GM10248 (cell line): ENCODE data around the gene PPP2R2B.

Experiments
- CTCF ChIA-PET: fragments of 300-600 bp; sonication (Branson Sonifier 250); formaldehyde crosslinking; extraction: SDS; loops from one replicate; lab custom pipeline; 2021; ENCODE audit warnings: antibody characterized with exemption; lab: Yijun Ruan, JAX
- POLR2A ChIA-PET: fragments of 350-650 bp; sonication (Branson Sonifier 250); formaldehyde crosslinking; extraction: SDS; loops from one replicate; lab custom pipeline; 2020; ENCODE audit warnings: antibody characterized with exemption; lab: Yijun Ruan, JAX
- DNase-seq: peaks from one replicate; pipeline ENCODE4 v3.0.0; 2012; ENCODE audit errors: extremely low spot score
- CTCF ChIP-seq: IDR thresholded peaks from 2 replicates; pipeline ENCODE4 v1.5.1; 2012; ENCODE audit warnings: mild to moderate bottlenecking, low read depth; ENCODE audit errors: extremely low read depth, missing control alignments, control extremely low read depth

Gene PPP2R2B

GRCh38 chr5:146719179-146719578 lies 159.4 kb downstream of the PPP2R2B start:
- CTCF ChIA-PET = interaction anchor here (1.1 to 1.7 kb wide), 3 partner anchors 11 to 41 kb away, joined by 3 to 4 read pairs (median 3); no protein-coding TSS in a partner anchor

GRCh38 chr5:146718609-146719008 lies 159.9 kb downstream of the PPP2R2B start:
- ChIA-PET POLR2A (no interaction called here), CTCF (interaction anchor here (1.1 to 1.7 kb wide), 2 partner anchors 10 to 41 kb away, joined by 3 to 4 read pairs; no protein-coding TSS in a partner anchor)
- no peak for TF ChIP-seq CTCF
- DNase-seq = no peak

More at GRCh38 chr5:146719179-146719578, 159.4 kb downstream of the PPP2R2B start:
- TF ChIP-seq CTCF = no peak
- POLR2A ChIA-PET = no interaction called here
- DNase-seq = no peak

GRCh38 chr5:146717951-146718350 lies 160.6 kb downstream of the PPP2R2B start:
- no peak for TF ChIP-seq CTCF
- no peak for DNase-seq
- CTCF ChIA-PET = no interaction called here
- POLR2A ChIA-PET = no interaction called here

GRCh38 chr5:146716636-146717035 lies 161.9 kb downstream of the PPP2R2B start:
- DNase-seq = no peak
- TF ChIP-seq CTCF = no peak
- POLR2A ChIA-PET = no interaction called here
- CTCF ChIA-PET = interaction anchor here (1.9 kb wide), 1 partner anchor 8 kb away, joined by 6 read pairs; no protein-coding TSS in a partner anchor

GRCh38 chr5:146710348-146710747 lies 168.2 kb downstream of the PPP2R2B start:
- TF ChIP-seq CTCF = no peak
- no peak for DNase-seq
- POLR2A ChIA-PET = no interaction called here
- CTCF ChIA-PET = no interaction called here

- ChIA-PET POLR2A (no interaction called here), CTCF (interaction anchor here (1.6 to 1.7 kb wide), 2 partner anchors 15 to 37 kb away, joined by 3 to 4 read pairs; no protein-coding TSS in a partner anchor)
- no peak for DNase-seq
- TF ChIP-seq CTCF = no peak
These were observed 171.2 kb downstream of the PPP2R2B start for GRCh38 chr5:146707316-146707715.
